K562 (cell line): ENCODE measurements around the gene SLC25A29. TPM values are rescaled to one million over a fixed set of nuclear protein-coding genes. Genes with fewer than 3 reads are reported as not detected.

Experiments used
- CAMTA2 ChIP-seq: fragments of 250-450 bp; sonication (Bioruptor Pico); conservative IDR thresholded peaks from 2 replicates; pipeline ENCODE4 v1.5.1; 2022
- DDX20 ChIP-seq: fragments of 450-650 bp; IDR thresholded peaks from 2 replicates; pipeline ENCODE4 v1.6.1; 2016; ENCODE audit warnings: missing genetic modification characterization, low read depth, mild to moderate bottlenecking, missing compliant biosample characterization, moderate library complexity
- FOXA3 ChIP-seq, 2 experiments: fragments of 450-650 bp in 1 of 2; sonication (generic) in 1 of 2; formaldehyde crosslinking; IDR thresholded peaks in 1 of 2; conservative IDR thresholded peaks in 1 of 2; 2 replicates each; pipeline versions ENCODE4 v1.4.0 to v1.8.0; 2020 to 2022; ENCODE audit warnings: mild to moderate bottlenecking in 2 of 2, missing genetic modification reagents in 1 of 2
- IFI16 ChIP-seq: fragments of 250-450 bp; sonication (Bioruptor Pico); IDR thresholded peaks from 2 replicates; pipeline ENCODE4 v2.1.2; 2022; ENCODE audit warnings: mild to moderate bottlenecking, inconsistent platforms
- KHSRP ChIP-seq: fragments of 450-650 bp; IDR thresholded peaks from 2 replicates; pipeline ENCODE4 v1.6.1; 2017
- NR1H2 ChIP-seq: sonication (generic); formaldehyde crosslinking; IDR thresholded peaks from 2 replicates; pipeline ENCODE4 v1.4.0; 2020; ENCODE audit warnings: mild to moderate bottlenecking, missing genetic modification reagents
- POLR2G ChIP-seq: fragments of 200-400 bp; formaldehyde crosslinking; IDR thresholded peaks from 2 replicates; pipeline ENCODE4 v1.6.1; 2017; ENCODE audit warnings: low read depth, mild to moderate bottlenecking, antibody characterized with exemption, low read length, moderate library complexity
- SREBF1 ChIP-seq: fragments of 150-350 bp; IDR thresholded peaks from 2 replicates; pipeline ENCODE4 v1.6.1; 2014; ENCODE audit warnings: antibody characterized with exemption, low read depth, low read length, borderline replicate concordance
- TBP ChIP-seq: optimal IDR thresholded peaks from 2 replicates; pipeline ENCODE3; 2011; ENCODE audit warnings: low read depth, low read length, improper control_type of control experiment
- THAP12 ChIP-seq: fragments of 250-450 bp; sonication (Bioruptor Pico); IDR thresholded peaks from 2 replicates; pipeline ENCODE4 v1.9.0; 2021; ENCODE audit warnings: mild to moderate bottlenecking, inconsistent platforms
- ZNF253 ChIP-seq: fragments of 250-450 bp; sonication (Bioruptor Pico); conservative IDR thresholded peaks from 2 replicates; pipeline ENCODE4 v1.6.1; 2021; ENCODE audit warnings: mild to moderate bottlenecking
- ZNF318 ChIP-seq, 2 experiments: fragments of 450-650 bp; IDR thresholded peaks; 2 replicates each; pipeline ENCODE4 v1.6.1; 2016; ENCODE audit warnings: mild to moderate bottlenecking in 2 of 2, borderline replicate concordance in 1 of 2, low read depth in 1 of 2, moderate library complexity in 1 of 2
- polyA plus RNA-seq, 8 experiments: library from polyadenylated mRNA; depleted of rRNA in 4 of 8; stranded (reverse) in 5 of 8; unstranded in 3 of 8; fragments of >200 nt; fragmentation: Nextera tagmentation in 2 of 8; fragmentation: Illumina TruSeq in 1 of 8; extraction: Ambion mirVana in 2 of 8; extraction: Trizol in 1 of 8; gene quantifications; 2 replicates each; pipeline versions ENCODE4 v1.2.1 to v1.2.3, GENCODE V29; 2011 to 2014; ENCODE audit warnings: inconsistent platforms in 1 of 8, missing spikeins in 1 of 8
- total RNA-seq, 7 experiments: library from RNA; depleted of rRNA in 6 of 7; stranded (reverse); fragments of >200 nt in 6 of 7; fragmentation: Illumina TruSeq in 2 of 7; extraction: Trizol in 2 of 7; gene quantifications; 2 replicates each; pipeline versions ENCODE4 v1.2.1 to v1.2.3, GENCODE V29; 2011 to 2021; ENCODE audit warnings: low replicate concordance in 1 of 7
- TF ChIP-seq, protein P1 (sequence below): fragments of 450-650 bp; IDR thresholded peaks from 2 replicates; pipeline ENCODE4 v1.7.0; 2016; ENCODE audit warnings: borderline replicate concordance

SLC25A29 gene
- total and polyA plus RNA-seq, 9 of the 15 experiments (the other 6 are each of a cell fraction or from before 2014, with no cell fraction given), result 0.07 to 17.5 (median 4.8) TPM

DNA sequence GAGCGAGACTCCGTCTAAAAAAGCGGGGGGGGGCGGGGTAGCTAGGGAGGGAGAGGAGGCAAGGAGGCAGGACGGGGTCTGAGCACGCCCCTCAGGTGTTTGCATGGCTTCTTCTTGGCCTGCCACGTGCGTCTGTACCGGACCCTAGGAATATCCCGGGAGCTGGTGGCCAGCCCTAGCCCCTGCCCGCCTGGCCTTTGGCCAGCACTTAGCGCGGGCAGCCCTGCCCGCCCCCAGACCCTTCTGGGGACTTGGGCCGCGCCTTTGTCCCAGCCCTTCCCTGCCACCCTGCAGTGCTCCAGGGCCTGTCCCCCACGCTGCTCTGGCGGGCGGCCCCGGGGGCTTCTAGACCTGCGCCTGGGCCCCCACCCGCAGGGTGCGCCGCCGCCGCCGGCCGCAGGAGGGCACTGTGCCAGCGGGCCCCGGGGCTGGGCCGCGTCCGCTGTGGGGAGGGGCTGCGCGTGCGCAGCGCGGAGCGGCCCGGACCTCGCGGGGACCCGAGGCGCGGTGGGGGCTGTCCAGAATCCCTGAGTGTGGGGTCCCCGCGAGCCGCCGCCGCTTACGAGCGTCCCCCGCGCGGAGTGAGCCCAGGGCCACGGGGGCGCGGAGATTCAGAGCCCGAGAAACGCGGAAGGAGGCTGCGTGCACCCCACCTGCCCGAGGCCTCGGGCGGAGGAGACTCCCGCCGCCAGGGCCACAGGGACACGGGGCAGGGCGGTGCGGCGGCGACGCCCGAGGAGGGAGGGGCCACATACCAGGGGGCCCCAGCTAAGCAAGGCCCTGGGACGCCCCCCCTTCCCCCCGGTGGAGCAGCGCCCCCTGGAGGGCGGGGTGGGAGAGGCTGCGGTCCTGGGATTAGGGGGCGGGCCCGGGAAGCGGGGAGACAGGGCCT is 21.0 kb downstream of the SLC25A29 start (continued):
- no peak for TF ChIP-seq THAP12 (CRISPR knock-in tag)
- TF ChIP-seq POLR2G, result peak; percentile 90
- no peak for TF ChIP-seq FOXA3 (CRISPR knock-in tag; conservative IDR thresholded peaks at IDR 0.05 in 1 of 2, IDR thresholded peaks at IDR 0.05 in 1 of 2)
- TF ChIP-seq TBP, result peak; percentile 34
- TF ChIP-seq ZNF318 (IDR thresholded peaks at IDR 0.05; ENCODE audit: borderline replicate concordance in 1 of 2, low read depth in 1 of 2), result no peak
- TF ChIP-seq SREBF1, result no peak
- no peak for TF ChIP-seq IFI16 (CRISPR knock-in tag)
- no peak for TF ChIP-seq NR1H2 (CRISPR knock-in tag)
- no peak for TF ChIP-seq CAMTA2
- no peak for TF ChIP-seq ZNF253 (CRISPR knock-in tag)
- TF ChIP-seq, protein P1, sequence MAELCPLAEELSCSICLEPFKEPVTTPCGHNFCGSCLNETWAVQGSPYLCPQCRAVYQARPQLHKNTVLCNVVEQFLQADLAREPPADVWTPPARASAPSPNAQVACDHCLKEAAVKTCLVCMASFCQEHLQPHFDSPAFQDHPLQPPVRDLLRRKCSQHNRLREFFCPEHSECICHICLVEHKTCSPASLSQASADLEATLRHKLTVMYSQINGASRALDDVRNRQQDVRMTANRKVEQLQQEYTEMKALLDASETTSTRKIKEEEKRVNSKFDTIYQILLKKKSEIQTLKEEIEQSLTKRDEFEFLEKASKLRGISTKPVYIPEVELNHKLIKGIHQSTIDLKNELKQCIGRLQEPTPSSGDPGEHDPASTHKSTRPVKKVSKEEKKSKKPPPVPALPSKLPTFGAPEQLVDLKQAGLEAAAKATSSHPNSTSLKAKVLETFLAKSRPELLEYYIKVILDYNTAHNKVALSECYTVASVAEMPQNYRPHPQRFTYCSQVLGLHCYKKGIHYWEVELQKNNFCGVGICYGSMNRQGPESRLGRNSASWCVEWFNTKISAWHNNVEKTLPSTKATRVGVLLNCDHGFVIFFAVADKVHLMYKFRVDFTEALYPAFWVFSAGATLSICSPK, result no peak
- no peak for TF ChIP-seq KHSRP
- TF ChIP-seq DDX20 (tag), result no peak
